ENCODE results near the gene TTC21B.

DNA sequence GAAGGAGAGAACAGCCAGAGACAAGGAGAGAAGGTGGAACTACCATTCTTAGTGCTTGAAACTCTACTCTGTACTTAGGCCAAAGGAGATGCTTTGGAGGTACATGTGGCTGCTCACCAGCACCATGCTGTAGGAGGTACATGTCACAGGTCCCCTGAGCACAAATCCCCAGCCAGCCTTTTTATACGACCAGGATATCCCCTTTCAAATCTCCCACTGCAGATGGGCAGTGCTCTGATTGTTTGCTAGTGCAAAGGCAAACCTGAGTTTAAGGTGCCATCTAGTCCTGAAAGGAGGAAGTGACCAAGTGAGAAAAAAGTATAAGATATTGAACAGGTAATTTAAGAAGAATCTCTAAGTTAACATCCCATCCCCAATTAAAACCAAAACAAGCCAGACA lies 17.1 kb upstream of the TTC21B start:
- TF ChIP-seq, protein P1, sequence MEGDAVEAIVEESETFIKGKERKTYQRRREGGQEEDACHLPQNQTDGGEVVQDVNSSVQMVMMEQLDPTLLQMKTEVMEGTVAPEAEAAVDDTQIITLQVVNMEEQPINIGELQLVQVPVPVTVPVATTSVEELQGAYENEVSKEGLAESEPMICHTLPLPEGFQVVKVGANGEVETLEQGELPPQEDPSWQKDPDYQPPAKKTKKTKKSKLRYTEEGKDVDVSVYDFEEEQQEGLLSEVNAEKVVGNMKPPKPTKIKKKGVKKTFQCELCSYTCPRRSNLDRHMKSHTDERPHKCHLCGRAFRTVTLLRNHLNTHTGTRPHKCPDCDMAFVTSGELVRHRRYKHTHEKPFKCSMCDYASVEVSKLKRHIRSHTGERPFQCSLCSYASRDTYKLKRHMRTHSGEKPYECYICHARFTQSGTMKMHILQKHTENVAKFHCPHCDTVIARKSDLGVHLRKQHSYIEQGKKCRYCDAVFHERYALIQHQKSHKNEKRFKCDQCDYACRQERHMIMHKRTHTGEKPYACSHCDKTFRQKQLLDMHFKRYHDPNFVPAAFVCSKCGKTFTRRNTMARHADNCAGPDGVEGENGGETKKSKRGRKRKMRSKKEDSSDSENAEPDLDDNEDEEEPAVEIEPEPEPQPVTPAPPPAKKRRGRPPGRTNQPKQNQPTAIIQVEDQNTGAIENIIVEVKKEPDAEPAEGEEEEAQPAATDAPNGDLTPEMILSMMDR (conservative IDR thresholded peaks at IDR 0.05; ENCODE audit: low read depth, low read length): no peak
- no peak for TF ChIP-seq EZH2 (IDR thresholded peaks at IDR 0.05; ENCODE audit: borderline replicate concordance, low read depth, low read length, poor library complexity, severe bottlenecking)
